ENCODE data around the gene LEMD1.
"Not testable (repeated sequence)": the region's sequence is repeated elsewhere in the genome, so short reads cannot be mapped to it uniquely, and the experiment has no call there.

Gene LEMD1

DNA sequence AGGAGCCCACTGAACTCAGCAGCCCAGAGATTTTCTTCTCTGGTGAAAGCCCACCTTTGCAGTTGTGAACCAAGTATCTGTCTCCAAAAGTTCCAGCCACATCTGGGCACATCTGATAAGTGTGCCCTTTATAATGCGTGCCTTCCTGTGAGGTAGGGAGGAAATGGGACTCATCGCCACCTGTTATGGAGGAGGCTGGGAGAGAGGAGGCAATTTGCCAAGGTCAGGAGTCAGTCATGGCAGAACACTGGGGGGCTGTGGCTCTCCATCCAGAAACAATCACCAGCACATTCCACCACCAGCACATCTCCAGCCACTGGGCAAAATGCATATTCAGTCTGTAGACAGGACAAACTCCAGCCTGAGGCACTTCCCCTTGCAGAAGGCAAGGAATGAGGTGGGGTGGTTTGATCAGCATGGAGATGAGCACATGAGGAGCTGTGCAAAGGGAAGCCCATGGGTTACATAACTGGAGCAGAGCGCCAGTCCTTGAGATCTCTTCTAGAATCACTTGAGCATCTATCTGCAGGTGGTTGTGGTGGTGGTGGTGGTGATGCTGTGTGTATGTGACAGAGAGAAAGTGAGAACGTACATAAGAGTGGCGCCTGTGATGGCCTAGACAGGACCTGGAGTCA lies 15.0 kb upstream of the LEMD1 start:
- H3K4me3 ChIP-seq (ENCODE audit: low read length), result no peak overlapping the region
- H3K4me2 ChIP-seq (ENCODE audit: low read length), result no peak overlapping the region
- H3K36me3 ChIP-seq (ENCODE audit: insufficient read depth, low read length), result no peaks in the 10 kb centered on the region
- H3K4me1 ChIP-seq (ENCODE audit: control insufficient read depth, insufficient read depth, low read length), result no peaks in the 10 kb centered on the region
- no peaks in the 10 kb centered on the region for H3K9me3 ChIP-seq (replicated peaks; ENCODE audit: low read length)
- H3K9ac ChIP-seq (ENCODE audit: low read depth, low read length), result no peak overlapping the region
- peaks cover 88% of the 10 kb centered on the region for H3K27me3 ChIP-seq (ENCODE audit: control insufficient read depth, insufficient read depth, low read length)

DNA sequence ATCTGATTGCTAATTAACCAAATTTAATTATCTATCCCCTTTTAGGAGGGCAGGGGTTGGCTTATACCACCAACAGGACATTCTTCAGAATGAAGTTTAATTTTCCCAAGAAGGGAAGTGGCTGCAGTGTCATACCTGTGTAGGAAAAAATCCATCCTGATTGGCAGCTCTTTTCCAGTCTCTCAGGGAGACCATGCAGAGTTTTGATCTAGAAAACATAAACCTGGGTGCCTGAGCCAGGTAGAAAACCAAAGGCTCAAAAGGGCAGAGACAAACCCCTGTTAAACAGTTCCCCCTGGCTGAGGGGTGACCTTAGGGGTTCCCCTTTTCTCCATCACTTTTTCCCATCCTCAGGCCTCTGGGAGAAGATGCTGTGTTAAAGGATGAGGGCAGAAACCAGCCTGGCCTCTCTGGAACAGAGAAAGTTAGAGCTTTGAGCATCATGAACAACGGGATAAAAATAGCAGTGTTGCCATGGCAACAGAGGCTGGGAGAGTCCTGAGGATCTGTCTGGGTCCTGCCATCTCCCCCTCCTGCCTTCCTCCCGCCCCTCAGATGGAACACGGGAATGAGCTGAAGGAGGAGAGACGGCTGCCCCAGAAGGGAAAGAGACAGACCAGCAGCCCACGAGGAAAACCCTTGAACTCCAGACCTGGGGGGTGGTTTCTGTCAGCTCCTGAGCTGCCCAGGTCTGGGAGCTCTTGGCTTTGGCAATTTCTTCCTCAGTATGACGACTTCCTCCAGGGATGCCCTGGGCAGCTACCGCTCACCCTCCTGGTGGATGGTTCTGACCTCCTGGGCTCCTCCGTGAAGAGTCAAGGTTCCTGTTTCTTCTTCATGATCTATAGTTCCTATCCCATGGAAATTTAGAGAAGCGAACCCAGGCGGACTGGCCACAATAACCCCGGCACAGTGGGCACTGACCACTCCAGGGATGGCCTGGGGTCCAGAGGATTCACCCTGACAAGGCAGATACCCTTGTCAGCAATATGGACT lies 14.0 kb upstream of the LEMD1 start:
- no peak overlapping the region for H3K4me3 ChIP-seq (ENCODE audit: low read length)
- peaks cover 85% of the 10 kb centered on the region for H3K27me3 ChIP-seq (ENCODE audit: control insufficient read depth, insufficient read depth, low read length)
- H3K36me3 ChIP-seq (ENCODE audit: insufficient read depth, low read length), result no peaks in the 10 kb centered on the region
- H3K4me2 ChIP-seq (ENCODE audit: low read length), result no peak overlapping the region
- H3K9me3 ChIP-seq (replicated peaks; ENCODE audit: low read length), result no peaks in the 10 kb centered on the region
- peaks cover 3% of the 10 kb centered on the region for H3K4me1 ChIP-seq (ENCODE audit: control insufficient read depth, insufficient read depth, low read length)
- no peak overlapping the region for H3K9ac ChIP-seq (ENCODE audit: low read depth, low read length)

DNA sequence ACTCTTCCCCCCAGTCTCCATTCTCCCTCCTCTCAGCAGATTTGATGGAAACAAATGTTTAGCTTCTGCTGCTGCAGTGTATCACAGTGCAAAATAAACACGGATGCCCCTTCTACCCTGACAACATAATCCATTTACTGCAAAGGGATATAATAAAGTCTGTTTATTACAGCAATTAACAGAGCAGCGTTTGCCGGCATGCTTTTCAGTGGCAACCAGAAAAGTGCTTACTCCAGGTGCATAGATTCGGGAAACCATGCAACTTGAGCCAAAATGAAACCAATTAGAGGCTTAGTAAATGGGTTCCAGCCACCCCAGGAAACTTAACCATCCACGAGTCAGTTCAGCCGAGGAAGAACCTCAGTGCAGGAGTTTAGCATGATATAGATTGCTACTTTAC lies 12.9 kb upstream of the LEMD1 start:
- Histone ChIP-seq H3K4me1 (ENCODE audit: control insufficient read depth, insufficient read depth, low read length) (peaks cover 3% of the 10 kb centered on the region), H3K27me3 (ENCODE audit: control insufficient read depth, insufficient read depth, low read length) (peaks cover 81% of the 10 kb centered on the region), H3K4me3 (ENCODE audit: low read length) (no peak overlapping the region), H3K4me2 (ENCODE audit: low read length) (no peak overlapping the region), H3K9ac (ENCODE audit: low read depth, low read length) (no peak overlapping the region), H3K9me3 (replicated peaks; ENCODE audit: low read length) (no peaks in the 10 kb centered on the region), H3K36me3 (ENCODE audit: insufficient read depth, low read length) (no peaks in the 10 kb centered on the region)

DNA sequence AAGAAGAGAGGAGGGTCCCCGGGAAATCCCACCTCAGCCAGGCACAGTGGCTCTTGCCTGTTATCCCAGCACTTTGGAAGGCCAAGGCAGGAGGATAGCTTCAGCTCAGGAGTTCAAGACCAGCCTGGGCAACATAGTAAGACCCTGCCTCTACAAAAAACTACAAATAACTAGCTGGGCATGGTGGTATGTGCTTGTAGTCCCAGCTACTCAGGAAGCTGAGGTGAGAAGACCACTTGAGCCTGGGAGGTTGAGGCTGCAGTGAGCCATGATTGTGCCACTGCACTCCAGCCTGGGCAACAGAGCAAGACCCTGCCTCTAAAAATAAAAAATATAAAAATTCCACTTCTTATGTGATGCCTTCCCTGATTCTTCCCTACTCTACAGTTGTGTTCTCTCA lies 10.8 kb upstream of the LEMD1 start:
- H3K27me3 ChIP-seq (ENCODE audit: control insufficient read depth, insufficient read depth, low read length), result peaks cover 78% of the 10 kb centered on the region
- not testable (repeated sequence) for H3K9me3 ChIP-seq (replicated peaks; ENCODE audit: low read length); H3K4me3 ChIP-seq (ENCODE audit: low read length); H3K4me1 ChIP-seq (ENCODE audit: control insufficient read depth, insufficient read depth, low read length); H3K36me3 ChIP-seq (ENCODE audit: insufficient read depth, low read length); H3K9ac ChIP-seq (ENCODE audit: low read depth, low read length); H3K4me2 ChIP-seq (ENCODE audit: low read length)

DNA sequence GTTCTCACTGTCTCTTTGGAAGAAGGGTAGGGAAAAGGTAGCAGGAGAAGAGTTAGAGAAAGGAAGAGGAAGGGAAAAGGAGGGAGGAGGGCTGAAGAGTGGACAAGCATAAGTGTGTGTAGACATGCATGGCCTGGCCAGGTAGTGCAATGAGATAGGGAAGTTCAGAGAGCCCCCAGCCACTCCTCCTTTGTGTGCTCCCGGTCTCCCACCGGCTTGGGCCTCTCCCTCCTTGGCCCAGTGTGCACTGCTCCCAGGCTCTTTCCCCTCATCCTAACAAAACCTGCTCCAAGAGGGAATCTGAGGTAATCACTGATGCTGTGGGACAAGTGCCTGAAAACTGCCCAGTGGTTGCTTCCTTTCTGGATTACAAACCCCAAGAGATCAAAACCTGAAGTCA lies 10.3 kb upstream of the LEMD1 start:
- Histone ChIP-seq H3K9me3 (replicated peaks; ENCODE audit: low read length) (no peaks in the 10 kb centered on the region), H3K4me2 (ENCODE audit: low read length) (no peak overlapping the region), H3K36me3 (ENCODE audit: insufficient read depth, low read length) (no peaks in the 10 kb centered on the region), H3K27me3 (ENCODE audit: control insufficient read depth, insufficient read depth, low read length) (peaks cover 77% of the 10 kb centered on the region), H3K9ac (ENCODE audit: low read depth, low read length) (no peak overlapping the region), H3K4me1 (ENCODE audit: control insufficient read depth, insufficient read depth, low read length) (peaks cover 3% of the 10 kb centered on the region), H3K4me3 (ENCODE audit: low read length) (no peak overlapping the region)

DNA sequence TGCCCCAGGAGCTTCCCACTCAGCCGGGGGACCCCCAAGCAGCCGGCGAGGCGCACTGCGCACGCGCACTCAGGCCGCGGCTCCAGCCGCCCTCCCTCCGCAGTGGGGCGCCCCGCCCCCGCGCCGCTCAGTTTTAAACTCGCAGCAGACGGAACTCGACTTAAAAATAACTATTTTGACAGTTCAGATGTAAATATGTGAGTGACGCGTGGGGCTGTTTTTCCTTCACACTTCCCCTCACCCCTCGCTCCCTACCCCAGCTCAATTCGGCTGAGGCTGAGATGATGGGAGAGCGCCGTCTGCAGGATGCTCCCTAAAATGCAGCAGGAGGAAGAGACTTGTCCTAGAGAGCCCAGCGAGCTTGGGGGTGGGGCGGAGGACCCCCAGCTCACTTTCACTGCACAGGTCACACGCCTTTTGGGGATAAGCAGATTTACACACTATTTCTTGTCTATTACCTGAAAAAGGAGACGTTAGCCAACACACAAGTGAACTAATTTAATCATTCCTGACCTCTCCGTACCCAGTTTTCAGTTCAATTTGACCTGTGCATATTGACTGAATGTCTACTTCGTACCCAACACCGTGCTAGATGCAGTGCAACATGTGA lies 8.9 kb upstream of the LEMD1 start:
- Histone ChIP-seq H3K4me1 (ENCODE audit: control insufficient read depth, insufficient read depth, low read length) (peaks cover 3% of the 10 kb centered on the region), H3K9me3 (replicated peaks; ENCODE audit: low read length) (no peaks in the 10 kb centered on the region), H3K27me3 (ENCODE audit: control insufficient read depth, insufficient read depth, low read length) (peaks cover 77% of the 10 kb centered on the region), H3K4me2 (ENCODE audit: low read length) (peak overlapping the region; percentile 91), H3K4me3 (ENCODE audit: low read length) (peak overlapping the region; percentile 74), H3K9ac (ENCODE audit: low read depth, low read length) (peak overlapping the region; percentile 35), H3K36me3 (ENCODE audit: insufficient read depth, low read length) (no peaks in the 10 kb centered on the region)

DNA sequence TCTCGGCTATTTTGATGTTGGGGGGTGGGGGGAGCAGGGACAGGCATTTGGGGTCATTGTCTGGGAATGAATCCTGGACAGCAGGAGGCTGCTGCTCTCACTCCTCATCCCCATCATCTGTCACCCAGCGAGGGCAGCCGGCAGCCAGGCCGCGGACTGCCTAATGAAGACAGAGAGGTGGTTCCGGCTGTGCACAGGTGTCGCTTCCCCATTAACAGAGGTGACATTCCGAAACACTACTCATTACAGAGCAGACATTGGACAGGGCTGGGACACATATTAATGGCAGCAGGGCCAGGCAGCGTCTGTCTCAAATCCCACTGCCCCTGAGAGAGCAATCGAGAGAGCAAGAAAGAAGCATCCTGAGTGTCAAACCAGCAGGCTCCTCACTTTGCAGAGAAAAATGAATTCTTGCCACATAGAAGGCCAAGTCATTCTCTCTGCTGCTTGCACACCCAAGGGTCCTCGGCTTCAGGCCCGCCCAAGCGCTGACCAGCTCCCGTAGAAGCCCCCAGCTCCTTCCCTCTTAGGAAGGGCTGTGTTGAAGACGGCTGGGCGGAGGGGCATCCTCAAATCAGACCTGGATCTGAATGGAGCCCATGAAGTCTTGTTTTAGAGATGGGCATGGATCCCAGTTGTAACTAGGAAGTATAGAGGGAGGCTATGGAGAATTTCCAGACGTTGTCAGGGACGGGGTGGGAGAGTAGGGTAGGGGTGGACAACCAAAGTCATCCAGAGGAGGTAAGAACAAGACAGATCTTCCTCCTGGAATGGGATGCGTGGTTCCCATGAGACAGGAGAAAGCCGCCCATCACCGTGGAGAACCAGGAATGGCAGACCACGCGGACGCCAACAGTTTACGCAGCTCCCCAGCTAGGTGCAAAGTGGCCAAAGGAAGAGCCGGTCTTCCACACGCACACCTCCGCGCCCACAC lies 8.2 kb upstream of the LEMD1 start:
- peaks cover 3% of the 10 kb centered on the region for H3K4me1 ChIP-seq (ENCODE audit: control insufficient read depth, insufficient read depth, low read length)
- peaks cover 77% of the 10 kb centered on the region for H3K27me3 ChIP-seq (ENCODE audit: control insufficient read depth, insufficient read depth, low read length)
- no peaks in the 10 kb centered on the region for H3K36me3 ChIP-seq (ENCODE audit: insufficient read depth, low read length)
- H3K4me2 ChIP-seq (ENCODE audit: low read length), result peak overlapping the region; percentile 91
- H3K9ac ChIP-seq (ENCODE audit: low read depth, low read length), result peak overlapping the region; percentile 35
- H3K4me3 ChIP-seq (ENCODE audit: low read length), result peak overlapping the region; percentile 74
- no peaks in the 10 kb centered on the region for H3K9me3 ChIP-seq (replicated peaks; ENCODE audit: low read length)

DNA sequence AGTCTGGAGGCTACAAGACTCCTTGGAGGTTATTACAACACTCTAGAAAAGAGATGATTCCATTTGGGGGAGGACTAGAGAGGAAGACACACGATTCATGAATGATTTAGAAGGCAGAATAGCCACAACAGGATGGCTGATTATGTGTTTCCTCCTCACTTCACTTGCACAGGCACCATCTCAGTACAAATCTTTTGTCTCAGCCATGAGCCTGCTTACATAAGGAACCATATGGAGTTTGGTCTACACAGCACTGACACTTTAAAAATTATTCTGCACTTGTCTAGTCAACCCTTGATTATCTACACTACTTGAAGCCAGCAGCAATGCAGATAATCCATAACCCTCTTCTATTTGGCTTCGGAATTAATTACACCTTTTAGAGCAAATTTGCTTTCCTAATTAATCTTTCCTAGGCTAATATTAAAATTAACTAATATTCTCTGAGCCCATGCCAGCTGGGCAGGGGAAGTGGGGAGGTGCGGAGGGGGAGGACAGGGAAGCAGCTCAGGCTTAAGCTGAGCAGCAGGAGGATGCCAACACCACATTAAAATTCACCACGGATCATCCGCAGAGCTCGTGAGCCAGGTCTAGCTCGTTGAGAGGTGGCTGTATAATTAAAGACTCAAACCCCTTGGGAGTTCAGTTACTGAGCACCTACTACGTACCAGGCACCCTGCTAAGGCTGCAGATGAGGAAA lies 3.2 kb upstream of the LEMD1 start:
- no peak overlapping the region for H3K4me2 ChIP-seq (ENCODE audit: low read length)
- H3K4me1 ChIP-seq (ENCODE audit: control insufficient read depth, insufficient read depth, low read length), result no peaks in the 10 kb centered on the region
- H3K9me3 ChIP-seq (replicated peaks; ENCODE audit: low read length), result no peaks in the 10 kb centered on the region
- H3K9ac ChIP-seq (ENCODE audit: low read depth, low read length), result no peak overlapping the region
- H3K4me3 ChIP-seq (ENCODE audit: low read length), result no peak overlapping the region
- H3K36me3 ChIP-seq (ENCODE audit: insufficient read depth, low read length), result no peaks in the 10 kb centered on the region
- peaks cover 90% of the 10 kb centered on the region for H3K27me3 ChIP-seq (ENCODE audit: control insufficient read depth, insufficient read depth, low read length)

DNA sequence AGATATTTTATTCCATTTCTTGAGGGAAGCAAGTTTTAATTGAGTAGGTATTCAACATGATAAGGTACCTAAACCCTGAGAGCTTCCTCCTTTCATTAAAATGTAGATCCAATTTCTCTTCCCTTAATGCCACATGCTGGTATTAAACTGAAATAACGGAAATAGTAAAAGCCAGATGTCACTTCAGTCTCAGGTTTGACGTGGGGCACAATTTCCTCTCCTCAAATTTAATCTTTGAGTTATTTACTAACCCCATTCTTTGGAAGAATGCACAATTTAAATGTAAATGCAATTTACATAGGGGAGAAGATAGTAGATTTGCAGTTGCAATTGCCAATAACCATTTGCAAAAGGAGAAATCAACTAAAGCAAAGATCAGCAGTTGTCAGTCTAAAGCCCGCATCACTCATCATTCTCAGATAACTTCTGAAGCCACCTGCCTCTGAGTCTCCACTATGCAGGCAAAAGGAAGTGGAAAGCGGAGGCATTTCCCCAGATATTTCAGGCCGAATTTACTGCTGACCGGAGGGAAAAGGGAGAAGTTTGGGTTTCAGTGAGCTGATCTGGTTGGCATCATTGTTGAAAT lies 2.1 kb upstream of the LEMD1 start:
- Histone ChIP-seq H3K9ac (ENCODE audit: low read depth, low read length) (no peak overlapping the region), H3K36me3 (ENCODE audit: insufficient read depth, low read length) (no peaks in the 10 kb centered on the region), H3K4me3 (ENCODE audit: low read length) (no peak overlapping the region), H3K9me3 (replicated peaks; ENCODE audit: low read length) (no peaks in the 10 kb centered on the region), H3K4me1 (ENCODE audit: control insufficient read depth, insufficient read depth, low read length) (no peaks in the 10 kb centered on the region), H3K4me2 (ENCODE audit: low read length) (no peak overlapping the region), H3K27me3 (ENCODE audit: control insufficient read depth, insufficient read depth, low read length) (peaks cover 91% of the 10 kb centered on the region)

DNA sequence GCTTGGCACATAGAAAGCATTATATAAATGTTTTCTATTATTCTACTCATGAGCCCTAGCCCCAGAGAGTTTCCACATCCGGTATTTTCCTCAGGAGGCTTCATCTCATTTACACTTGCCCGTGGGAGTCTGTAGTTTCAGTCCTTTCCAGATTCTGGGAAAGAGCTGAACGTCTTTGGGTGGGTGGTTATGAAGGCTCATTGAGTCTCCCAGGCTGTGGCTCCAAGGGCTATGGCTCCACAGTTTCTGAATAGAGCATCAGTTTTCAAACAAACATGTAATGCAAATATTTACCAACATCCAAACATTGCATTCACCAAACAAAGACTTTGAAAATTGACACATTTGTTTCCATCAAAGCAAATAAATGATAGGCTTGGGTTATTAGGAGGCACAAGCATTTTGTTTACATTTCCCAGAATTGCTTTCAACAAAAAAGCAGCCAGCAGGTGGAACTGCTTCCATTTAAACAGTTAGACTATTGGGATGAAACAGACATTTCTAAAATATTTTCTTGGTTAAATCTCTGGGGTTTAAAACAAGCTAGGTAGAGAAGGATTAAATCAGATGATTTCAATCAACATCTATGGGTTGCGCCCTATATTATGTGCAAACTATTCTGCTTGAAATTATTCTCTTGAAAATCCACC lies 1.3 kb upstream of the LEMD1 start:
- H3K27me3 ChIP-seq (ENCODE audit: control insufficient read depth, insufficient read depth, low read length), result peaks cover 86% of the 10 kb centered on the region
- no peaks in the 10 kb centered on the region for H3K4me1 ChIP-seq (ENCODE audit: control insufficient read depth, insufficient read depth, low read length)
- H3K9ac ChIP-seq (ENCODE audit: low read depth, low read length), result no peak overlapping the region
- H3K9me3 ChIP-seq (replicated peaks; ENCODE audit: low read length), result no peaks in the 10 kb centered on the region
- H3K36me3 ChIP-seq (ENCODE audit: insufficient read depth, low read length), result no peaks in the 10 kb centered on the region
- no peak overlapping the region for H3K4me2 ChIP-seq (ENCODE audit: low read length)
- H3K4me3 ChIP-seq (ENCODE audit: low read length), result no peak overlapping the region
